ENCODE results near the gene GRIN2B.

The GRIN2B gene

DNA sequence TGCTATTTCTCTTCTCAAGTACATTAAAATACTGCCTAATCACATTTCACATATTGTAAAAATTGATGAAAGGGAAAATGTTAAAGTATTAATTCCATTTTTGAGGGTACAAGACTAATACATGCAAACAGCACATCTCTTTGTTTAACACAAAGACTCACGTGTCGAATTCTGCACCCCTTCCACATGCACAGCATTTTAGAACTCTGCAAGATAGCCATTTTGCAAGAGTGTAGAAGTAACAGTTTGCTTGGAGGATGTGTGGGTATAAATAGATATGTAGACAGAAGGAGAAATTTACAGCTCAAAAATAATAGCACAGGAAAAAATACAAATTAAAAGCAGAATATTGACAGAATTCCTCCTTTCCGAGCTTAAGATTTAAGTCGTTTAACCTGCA is 2.5 kb downstream of the GRIN2B start:
- TF ChIP-seq, protein P1, sequence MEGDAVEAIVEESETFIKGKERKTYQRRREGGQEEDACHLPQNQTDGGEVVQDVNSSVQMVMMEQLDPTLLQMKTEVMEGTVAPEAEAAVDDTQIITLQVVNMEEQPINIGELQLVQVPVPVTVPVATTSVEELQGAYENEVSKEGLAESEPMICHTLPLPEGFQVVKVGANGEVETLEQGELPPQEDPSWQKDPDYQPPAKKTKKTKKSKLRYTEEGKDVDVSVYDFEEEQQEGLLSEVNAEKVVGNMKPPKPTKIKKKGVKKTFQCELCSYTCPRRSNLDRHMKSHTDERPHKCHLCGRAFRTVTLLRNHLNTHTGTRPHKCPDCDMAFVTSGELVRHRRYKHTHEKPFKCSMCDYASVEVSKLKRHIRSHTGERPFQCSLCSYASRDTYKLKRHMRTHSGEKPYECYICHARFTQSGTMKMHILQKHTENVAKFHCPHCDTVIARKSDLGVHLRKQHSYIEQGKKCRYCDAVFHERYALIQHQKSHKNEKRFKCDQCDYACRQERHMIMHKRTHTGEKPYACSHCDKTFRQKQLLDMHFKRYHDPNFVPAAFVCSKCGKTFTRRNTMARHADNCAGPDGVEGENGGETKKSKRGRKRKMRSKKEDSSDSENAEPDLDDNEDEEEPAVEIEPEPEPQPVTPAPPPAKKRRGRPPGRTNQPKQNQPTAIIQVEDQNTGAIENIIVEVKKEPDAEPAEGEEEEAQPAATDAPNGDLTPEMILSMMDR (IDR thresholded peaks at IDR 0.05; ENCODE audit: borderline replicate concordance, control extremely low read depth, extremely low read depth, insufficient read depth, missing control alignments) = no peak
- in situ Hi-C loops (cut with MboI; ENCODE audit: low sequenced_read_pairs, unreplicated experiment) = no loop called here
- DNase-seq (ENCODE audit: low spot score) = no peak

DNA sequence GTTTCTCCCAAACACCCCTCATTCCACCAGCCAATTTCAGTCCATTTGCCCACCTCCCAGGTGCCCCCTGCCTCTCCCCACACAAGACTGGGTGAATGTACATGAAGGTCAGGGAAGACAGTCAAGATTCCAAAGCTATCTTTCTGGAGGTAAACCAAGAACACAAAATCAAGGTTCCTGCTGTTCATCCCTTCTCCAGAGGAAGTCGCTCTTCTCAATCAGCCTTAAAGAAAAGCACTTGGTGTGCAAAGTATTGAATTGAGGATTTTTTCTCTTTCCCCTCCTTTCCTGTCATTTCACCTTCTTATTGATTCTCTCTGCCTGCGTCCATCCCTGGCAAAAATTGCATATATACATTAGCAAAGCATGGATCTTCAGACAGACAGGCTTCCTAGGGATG is 4.5 kb downstream of the GRIN2B start:
- DNase-seq (ENCODE audit: low spot score) = no peak
- TF ChIP-seq, protein P1 (IDR thresholded peaks at IDR 0.05; ENCODE audit: borderline replicate concordance, control extremely low read depth, extremely low read depth, insufficient read depth, missing control alignments) = no peak
- in situ Hi-C loops (cut with MboI; ENCODE audit: low sequenced_read_pairs, unreplicated experiment) = no loop called here

DNA sequence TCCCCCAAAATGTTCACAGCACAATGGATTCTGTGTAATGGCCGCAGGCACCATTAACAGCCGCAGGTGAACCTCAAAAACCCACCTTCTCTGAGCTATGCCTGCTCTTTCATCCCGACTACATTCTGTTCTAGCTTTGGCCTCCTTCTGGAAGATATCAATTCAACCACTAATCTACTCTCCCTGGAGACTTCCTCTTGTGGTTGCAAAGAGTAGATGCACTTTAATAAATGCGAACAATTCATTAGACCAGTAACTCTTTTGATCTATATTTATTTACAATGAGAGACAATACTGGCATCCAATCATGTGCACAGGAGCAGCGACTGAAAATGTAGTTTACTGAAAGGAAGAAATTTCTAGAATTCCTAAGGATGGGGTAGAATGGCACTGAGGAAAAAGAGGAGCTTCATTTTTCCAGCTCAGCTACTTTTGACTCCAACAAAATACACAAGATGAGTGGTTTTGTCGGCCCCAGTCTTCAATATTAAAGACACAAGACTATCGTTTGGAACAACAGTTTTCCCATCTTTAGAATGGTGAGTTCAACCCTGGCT is 5.3 kb downstream of the GRIN2B start:
- TF ChIP-seq, protein P1 (IDR thresholded peaks at IDR 0.05; ENCODE audit: borderline replicate concordance, control extremely low read depth, extremely low read depth, insufficient read depth, missing control alignments) = no peak
- in situ Hi-C loops (cut with MboI; ENCODE audit: low sequenced_read_pairs, unreplicated experiment) = no loop called here
- no peak for DNase-seq (ENCODE audit: low spot score)

DNA sequence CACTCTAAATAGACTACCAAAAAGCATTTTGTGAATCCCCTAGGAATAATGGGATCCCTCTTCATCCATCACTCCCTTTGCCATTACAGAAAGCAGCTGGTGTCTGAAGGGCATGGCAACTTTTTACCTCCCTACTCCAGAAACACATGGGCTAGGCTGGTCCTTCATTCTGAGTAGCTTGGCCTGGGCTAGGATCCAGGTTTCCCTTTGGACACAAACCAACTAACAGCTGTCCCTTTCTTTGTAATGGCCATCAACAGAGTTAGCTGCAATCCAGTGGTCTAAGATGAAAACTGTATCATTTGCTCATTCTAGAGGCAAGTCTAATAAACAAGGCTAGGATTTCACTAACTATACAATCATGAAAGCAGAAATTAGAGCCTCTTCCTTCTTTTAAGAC is 7.4 kb downstream of the GRIN2B start:
- no peak for DNase-seq (ENCODE audit: low spot score)
- TF ChIP-seq, protein P1 (IDR thresholded peaks at IDR 0.05; ENCODE audit: borderline replicate concordance, control extremely low read depth, extremely low read depth, insufficient read depth, missing control alignments) = no peak
- in situ Hi-C loops (cut with MboI; ENCODE audit: low sequenced_read_pairs, unreplicated experiment) = no loop called here

DNA sequence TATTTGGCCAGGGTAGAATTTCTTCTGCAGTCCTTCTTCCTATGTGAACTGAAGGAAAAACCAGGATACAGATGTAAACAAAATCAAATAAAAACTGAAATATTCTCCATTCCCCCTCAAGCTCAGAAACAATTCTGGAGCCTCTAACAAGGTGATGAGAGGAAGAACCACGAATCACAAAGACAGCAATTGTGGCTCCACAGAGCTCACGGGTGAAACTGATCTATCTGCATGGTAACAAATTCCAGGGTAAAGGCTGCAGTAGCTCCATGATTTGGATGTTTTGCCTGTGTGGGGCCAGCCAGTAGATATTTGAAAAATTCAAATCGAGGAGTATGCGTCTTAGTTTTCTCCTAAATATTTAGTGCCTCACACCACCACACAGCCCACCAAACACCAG is 10.6 kb downstream of the GRIN2B start:
- in situ Hi-C loops (cut with MboI; ENCODE audit: low sequenced_read_pairs, unreplicated experiment) = no loop called here
- no peak for DNase-seq (ENCODE audit: low spot score)
- TF ChIP-seq, protein P1 (IDR thresholded peaks at IDR 0.05; ENCODE audit: borderline replicate concordance, control extremely low read depth, extremely low read depth, insufficient read depth, missing control alignments) = no peak

DNA sequence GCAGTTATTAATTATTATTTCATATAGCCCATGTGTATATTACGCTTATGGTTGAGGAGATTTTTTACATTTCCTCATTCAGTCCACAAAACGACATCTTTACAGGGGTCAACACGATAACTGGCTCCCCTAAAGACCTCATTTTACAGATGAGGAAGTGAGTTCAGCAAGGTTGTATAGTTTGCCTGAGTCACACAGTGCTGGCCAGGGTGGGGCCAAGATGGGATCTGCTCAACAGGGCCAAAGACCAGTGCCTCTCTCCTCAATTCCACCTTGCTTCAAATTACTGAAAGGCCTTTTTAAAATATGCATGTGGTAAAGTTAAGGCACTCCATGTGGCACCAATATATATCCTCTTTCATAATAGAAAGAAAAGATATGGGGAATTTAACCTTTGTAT is 13.1 kb downstream of the GRIN2B start:
- TF ChIP-seq, protein P1 (IDR thresholded peaks at IDR 0.05; ENCODE audit: borderline replicate concordance, control extremely low read depth, extremely low read depth, insufficient read depth, missing control alignments) = no peak
- DNase-seq (ENCODE audit: low spot score) = no peak
- in situ Hi-C loops (cut with MboI; ENCODE audit: low sequenced_read_pairs, unreplicated experiment) = loop anchor here (10.0 kb wide), 1 partner anchor 197 kb away; no protein-coding TSS in a partner anchor
